Hematopoietic multipotent progenitor cell treated with erythropoietin and hydrocortisone succinate and interleukin-3 and kit ligand, for 17 days (in vitro differentiated cells): Measurements from ENCODE around the gene TCP11L1.
"Not testable (repeated sequence)": the region's sequence is repeated elsewhere in the genome, so short reads cannot be mapped to it uniquely, and the experiment has no call there.

Source experiments
- DNase-seq: peaks from one replicate; pipeline ENCODE4 v3.0.0-alpha.2; 2015; ENCODE audit warnings: low spot score

Gene TCP11L1

DNA sequence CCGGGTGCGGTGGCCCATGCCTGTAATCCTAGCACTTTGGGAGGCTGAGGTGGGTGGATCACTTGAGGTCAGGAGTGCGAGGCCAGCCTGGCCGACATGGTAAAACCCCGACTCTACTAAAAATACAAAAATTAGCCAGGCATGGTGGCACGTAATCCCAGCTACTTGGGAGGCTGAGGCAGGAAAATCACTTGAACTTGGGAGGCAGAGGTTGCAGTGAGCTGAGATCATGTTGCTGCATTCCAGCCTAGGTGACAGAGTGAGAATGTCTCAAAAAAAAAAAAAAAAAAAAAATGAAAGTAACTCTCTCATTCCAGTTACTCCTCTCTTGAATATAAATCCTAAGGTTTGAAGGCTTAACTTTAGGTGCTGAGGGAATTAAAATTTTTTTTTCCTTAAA lies 10.2 kb upstream of the TCP11L1 start:
- not testable (repeated sequence) for DNase-seq

- no peak for DNase-seq
Measured at GRCh38 chr11:33033493-33033892, 5.9 kb upstream of the TCP11L1 start.

- DNase-seq = no peak
Measured at GRCh38 chr11:33035011-33035410, 4.4 kb upstream of the TCP11L1 start.

DNA sequence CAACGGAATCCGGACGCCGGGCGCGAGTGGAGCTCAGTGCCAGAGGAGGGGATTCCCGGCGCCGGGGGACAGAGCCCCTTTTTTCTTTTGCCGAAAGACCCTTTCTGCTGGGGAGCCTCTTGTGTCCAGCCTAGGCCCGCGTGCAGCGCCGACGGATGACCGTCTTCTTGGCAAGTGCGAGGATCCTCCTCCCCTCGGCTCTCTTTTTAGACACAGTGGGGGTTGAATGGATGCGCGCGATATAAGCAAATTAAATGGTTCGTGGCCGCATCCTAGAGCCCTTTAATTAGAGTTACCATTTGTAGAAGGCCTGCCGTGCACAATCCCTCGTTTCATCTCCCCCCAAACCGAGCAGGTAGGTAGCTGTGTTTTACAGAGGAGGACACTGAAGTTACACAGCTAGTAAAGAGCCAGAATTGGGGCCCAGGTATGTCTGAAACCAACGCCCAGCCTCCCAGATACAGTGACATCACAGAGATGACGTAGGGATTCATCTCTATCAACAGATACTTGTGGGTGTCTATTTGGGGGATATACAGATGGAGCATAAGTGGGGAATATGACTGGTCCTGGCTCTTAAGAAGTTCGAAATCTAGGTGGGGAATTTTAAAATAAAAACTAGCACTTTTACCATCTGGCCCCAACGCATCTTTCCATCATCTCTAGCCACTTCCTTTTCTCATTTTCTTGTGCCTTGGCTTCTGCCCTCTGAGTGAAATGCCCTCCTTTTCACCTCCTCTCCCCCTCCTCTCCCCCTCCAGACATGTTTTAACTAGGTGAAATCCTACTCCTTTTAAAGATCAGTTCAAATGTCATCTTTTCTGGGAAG lies 875 bp downstream of the TCP11L1 start:
- DNase-seq = peak; percentile 60

DNA sequence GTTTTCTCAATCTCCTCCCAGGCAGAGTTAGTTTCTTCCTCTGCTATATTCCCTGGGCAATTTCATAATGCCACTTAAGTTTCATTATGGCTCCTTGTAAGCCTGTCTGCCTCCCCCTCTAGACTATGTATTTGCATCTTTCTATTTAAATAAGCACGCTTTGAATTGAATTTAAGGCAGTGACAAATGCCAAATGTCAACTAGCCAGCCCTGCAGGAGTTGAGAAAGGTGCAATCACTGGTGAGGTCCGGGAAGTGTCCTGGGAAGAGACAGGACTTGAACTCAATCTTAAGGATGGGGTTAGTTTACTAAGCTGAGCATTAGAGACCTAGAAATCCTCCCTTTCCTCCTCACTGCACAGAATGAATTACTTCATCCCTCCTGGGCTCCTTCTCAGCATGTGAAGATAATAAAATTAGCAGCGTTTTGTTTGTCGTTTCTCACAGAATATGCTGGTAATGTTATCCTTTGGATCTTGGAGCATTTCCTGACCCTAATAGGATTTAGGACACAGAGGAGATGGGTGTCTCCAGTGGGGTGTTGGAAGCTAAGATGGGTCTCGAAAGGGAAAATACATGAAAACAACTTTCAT lies 1.6 kb downstream of the TCP11L1 start:
- no peak for DNase-seq

GRCh38 chr11:33043221-33043830 lies 4.0 kb downstream of the TCP11L1 start:
- DNase-seq = no peak

GRCh38 chr11:33044285-33044756 lies 4.9 kb downstream of the TCP11L1 start:
- no peak for DNase-seq

DNA sequence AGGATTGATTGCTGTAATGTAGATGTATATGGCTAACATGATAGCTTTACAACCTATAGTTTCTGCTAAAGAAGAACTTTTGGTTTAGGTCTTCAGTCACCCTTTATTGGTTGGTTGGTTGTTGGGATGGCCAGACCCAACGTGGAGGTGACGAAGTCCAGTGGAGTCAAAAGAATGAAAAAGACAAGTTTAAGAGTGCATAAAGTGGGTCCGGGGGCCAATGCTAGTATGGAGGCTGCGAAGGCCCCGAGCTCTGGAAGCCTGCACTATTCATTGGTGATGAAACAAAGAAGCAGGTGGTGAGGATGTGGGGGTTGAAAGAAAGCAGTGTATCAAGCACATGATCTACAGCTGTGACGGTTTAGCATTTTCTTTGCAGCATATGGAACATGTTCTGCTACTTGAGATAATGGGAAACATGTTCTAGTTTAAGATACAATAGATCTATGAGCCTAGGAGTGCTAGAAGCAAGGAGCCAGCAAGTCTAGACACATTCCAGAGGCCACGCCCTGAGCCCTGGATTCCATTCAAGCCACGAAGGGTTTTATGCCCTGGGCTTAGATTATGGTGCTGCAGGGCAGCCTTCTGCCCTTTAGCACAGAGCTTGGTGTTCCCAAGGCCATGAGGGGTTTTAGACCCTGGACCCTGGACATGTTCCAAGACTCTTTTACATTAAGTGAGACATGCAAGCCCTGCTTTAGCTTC lies 6.3 kb downstream of the TCP11L1 start:
- DNase-seq = no peak

GRCh38 chr11:33048701-33049100 lies 9.3 kb downstream of the TCP11L1 start:
- DNase-seq = not testable (repeated sequence)

DNA sequence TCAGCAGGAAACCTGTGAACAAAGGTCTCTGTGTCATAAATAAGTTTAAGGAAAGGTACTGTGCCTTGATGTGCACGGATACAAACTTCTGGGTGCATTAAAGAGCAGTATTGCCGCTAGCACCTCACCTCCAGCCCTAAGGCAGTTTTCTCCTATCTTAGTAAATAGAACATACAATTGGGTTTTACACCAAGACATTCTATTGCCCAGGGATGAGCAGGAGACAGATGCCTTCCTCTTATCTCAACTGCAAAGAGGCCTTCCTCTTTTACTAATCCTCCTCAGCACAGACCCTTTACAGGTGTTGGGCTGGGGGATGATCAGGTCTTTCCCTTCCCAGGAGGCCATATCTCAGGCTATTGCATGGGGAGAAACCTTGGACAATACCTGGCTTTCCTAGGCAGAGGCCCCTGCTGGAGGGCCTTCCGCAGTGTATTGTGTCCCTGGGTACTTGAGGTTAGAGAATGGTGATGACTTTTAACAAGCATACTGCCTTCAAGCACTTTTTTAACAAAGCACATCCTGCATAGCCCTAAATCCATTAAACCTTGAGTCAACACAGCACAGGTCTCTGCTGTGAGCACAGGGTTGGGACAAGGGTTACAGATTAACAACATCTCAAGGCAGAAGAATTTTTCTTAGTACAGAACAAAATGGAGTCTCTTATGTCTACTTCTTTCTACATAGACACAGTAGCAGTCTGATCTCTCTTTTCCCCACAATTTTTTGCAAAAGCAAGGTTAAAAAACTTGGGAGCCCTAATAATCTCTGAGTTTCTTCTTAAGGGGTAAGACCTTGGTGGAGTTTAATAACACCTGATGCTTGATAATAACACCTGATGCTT lies 10.4 kb downstream of the TCP11L1 start:
- DNase-seq = not testable (repeated sequence)

DNA sequence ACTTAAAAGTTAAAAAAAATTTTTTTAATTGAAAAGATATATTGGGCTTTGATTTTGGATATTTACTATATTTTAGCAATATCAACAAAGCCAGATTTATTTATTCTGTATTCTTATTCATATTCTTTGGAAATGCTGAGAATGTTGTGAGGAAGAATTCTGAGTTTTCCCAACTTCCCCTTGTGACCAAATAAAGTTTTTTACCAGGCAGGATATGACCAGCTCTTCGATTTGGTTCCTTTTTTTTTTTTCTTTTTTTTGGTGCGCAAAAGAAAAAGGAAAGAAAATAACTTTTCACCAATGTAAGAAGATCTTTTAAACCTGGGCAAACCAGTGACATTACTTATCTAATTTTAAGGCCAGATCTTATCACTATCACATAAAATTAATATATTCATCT lies 12.9 kb downstream of the TCP11L1 start:
- DNase-seq = no peak

- DNase-seq = no peak
Measured at GRCh38 chr11:33055375-33055774, 16.0 kb downstream of the TCP11L1 start.

GRCh38 chr11:33057284-33057683 lies 17.9 kb downstream of the TCP11L1 start:
- DNase-seq = no peak

GRCh38 chr11:33059331-33060007 lies 20.1 kb downstream of the TCP11L1 start:
- DNase-seq = no peak

GRCh38 chr11:33060271-33060670 lies 20.9 kb downstream of the TCP11L1 start:
- DNase-seq = no peak

DNA sequence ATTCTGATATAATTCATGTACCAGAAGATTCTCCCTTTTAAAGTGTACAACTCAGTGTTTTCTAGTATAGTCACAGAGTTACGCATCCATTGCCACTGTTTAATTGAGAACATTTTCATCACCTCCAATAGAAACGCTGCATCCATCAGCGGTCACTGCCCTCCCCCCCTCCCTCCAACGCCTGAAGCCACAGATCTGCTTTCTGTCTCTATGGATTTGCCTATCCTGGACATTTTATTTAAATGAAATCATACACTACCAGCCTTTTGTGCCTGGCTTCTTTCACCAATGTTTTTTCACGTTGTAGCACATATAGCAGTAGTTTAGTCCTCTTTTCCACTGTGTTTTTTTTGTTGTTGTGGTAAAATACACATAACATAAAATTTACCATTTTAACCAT lies 22.8 kb downstream of the TCP11L1 start:
- DNase-seq = no peak

DNA sequence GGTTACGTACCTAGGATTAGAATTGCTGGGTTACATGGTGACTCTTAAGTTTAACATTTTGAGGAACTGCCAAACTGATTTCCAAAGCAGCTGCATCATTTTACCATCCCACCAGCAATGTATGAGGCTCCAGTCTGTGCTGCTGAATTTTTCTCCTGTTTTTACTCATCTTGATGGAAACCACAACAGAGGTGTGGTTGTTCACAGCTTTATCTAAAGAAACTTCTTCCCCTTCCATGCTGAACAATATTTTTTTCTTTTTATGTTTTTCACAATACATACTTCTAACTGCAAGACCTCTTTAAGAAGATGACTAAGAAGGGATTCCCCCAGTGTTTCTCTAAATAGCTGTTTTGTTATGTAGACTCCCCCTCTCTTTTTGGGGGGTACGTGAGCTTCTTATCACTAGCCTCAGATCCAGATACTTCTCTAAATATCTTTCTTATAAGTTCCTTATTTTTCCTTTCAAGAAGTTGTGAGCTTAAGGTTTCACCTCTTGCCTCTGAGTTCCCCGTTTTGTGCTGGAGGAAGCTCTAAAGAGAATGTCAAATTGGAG lies 24.0 kb downstream of the TCP11L1 start:
- DNase-seq = no peak

DNA sequence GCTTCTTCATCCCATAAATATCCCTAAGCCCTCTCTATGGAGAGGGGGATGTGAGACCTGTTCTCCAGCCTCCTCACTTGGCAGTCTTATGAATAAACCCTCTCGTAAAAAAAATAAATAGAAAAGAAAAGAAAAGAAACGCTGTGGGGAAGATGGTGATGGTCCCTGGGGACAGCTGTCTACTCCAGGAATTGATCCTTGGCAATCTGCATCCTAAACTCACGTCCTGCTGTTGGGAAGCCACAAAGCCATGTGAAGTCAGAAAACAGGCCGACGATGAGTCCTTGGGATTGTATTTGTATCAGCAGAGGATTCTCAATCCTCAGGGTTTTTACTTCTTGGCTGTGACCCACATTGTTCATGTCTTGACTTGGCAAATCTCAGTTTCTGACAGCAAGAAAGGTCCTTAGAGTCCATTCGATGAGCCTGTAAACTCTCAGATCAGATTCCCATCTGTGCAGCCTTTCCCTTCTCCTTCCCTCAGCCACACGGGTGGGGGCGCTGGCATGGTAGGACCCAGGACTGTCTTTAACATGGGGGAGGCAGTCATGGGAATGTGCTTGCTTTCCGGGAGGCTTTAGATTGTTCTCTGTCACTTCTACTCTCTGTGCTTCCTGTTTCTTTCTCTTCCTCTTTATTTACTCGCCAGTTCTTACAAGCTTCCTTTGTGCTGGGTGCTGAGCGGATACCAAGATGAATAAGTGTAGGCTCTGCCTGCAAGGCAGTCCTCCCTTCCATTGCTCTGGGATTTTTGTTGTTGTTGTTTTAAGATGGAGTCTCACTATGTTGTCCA lies 24.9 kb downstream of the TCP11L1 start:
- no peak for DNase-seq

GRCh38 chr11:33064866-33065265 lies 25.5 kb downstream of the TCP11L1 start:
- no peak for DNase-seq
